Choroid plexus epithelial cell (primary cell): ENCODE measurements around the gene MOXD1.

Source experiments
- DNase-seq: peaks from one replicate; pipeline ENCODE4 v3.0.0-alpha.2; 2010; ENCODE audit warnings: low read depth
- H3K4me3 ChIP-seq: 2 replicates; pipeline ENCODE4 v1.5.1; 2011; ENCODE audit warnings: low read depth, mild to moderate bottlenecking, control low read depth, low read length, moderate library complexity
- CTCF ChIP-seq: conservative IDR thresholded peaks from 2 replicates; pipeline ENCODE4 v1.5.1; 2011; ENCODE audit warnings: low read depth, mild to moderate bottlenecking, control low read depth, inconsistent platforms, low read length, moderate library complexity

The MOXD1 gene

DNA sequence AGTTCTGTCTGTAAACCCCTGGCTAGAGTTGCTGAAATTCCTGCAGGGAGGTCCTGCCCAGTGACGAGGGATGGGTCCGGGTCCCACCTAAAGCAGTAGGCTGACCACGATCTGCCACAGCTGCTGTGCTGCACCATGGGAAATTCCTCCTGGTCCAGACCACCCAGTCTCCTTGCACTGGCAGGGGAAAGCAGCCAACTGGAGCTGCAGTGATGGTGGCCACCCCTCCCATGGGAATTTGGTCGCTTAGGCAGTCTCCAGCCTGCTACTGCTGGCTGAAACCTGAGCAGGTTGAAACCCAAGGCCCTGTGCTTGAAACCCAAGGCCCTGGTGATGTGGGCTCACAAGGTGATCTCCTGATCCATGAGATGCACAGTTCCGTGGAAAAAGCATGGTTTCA is 23.9 kb upstream of the MOXD1 start:
- no peak overlapping the region for H3K4me3 ChIP-seq
- no peak for DNase-seq
- no peak for TF ChIP-seq CTCF

DNA sequence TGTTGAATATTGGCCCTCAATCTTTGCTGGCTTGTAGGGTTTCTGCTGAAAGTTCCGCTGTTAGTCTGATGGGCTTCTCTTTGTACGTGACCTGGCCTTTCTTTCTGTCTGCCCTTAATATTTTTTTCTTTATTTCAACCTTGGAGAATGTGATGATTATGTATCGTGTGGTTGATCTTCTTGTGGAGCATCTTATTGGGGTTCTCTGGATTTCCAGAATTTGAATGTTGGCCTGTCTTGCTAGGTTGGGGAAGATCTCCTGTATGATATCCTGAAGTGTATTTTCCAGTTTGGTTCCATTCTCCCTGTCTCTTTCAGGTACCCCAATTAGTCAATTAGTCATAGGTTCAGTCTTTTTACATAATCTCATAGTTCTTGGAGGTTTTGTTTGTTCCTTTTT is 22.6 kb upstream of the MOXD1 start:
- DNase-seq: no peak
- TF ChIP-seq CTCF: no peak
- no peak overlapping the region for H3K4me3 ChIP-seq

GRCh38 chr6:132418235-132418965 is 17.1 kb upstream of the MOXD1 start:
- no peak for TF ChIP-seq CTCF

DNA sequence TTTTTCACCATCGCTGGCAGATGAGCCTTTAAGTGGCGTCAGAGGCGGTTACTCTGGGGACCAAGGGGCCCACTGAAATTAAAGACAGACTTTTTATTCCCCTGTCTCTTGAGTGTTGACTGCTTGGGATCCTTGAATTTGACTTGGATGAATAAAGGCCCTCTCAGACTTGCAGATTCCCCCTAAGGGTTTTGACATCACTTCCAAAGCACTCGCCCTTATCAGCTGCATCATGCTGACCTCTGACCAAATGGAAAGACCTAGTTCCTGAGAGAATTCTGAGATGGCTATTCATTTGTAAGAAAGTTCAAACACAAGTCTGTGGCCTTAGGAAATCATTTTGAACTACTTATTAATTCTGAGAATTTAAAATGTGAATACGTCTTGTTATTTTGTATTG is 13.5 kb upstream of the MOXD1 start:
- no peak for DNase-seq
- no peak overlapping the region for H3K4me3 ChIP-seq
- TF ChIP-seq CTCF: no peak

More at GRCh38 chr6:132418235-132418965, 17.1 kb upstream of the MOXD1 start:
- no peak overlapping the region for H3K4me3 ChIP-seq
- DNase-seq: no peak

DNA sequence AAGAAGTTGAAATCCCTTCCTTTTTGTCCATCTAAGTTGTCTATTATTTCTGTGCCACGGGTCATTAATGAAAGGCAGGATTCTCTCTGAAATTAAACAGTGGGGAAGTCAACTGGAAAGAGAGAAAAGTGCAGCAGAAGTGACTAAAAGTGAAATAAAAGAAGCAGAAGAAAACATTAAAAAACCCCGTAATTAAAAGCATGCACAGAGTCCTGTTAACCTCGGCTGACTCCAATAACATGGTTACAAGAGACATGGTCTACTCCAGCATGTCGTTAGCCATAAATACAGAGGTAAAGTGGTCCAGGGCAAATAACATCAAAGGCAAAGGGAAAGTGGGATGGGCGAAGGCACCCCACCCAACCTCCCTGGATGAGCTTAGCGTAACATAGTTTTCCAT is 13.0 kb upstream of the MOXD1 start:
- no peak for TF ChIP-seq CTCF
- no peak for DNase-seq
- H3K4me3 ChIP-seq: no peak overlapping the region

DNA sequence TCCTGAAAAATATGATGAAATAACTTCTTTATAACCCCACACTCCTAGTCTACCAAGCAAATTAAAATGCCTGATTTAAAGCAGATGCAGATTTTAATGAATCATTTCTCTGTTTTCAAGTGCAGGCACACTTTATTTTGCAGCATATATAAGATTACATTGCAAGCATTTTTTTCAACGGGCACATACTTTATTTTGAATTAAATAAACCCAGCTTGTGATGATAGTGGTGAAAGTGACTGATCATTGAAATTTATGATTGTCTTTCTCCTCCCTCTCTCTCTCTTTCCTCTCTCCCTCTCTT is 12.2 kb upstream of the MOXD1 start:
- DNase-seq: no peak
- H3K4me3 ChIP-seq: no peak overlapping the region
- no peak for TF ChIP-seq CTCF

DNA sequence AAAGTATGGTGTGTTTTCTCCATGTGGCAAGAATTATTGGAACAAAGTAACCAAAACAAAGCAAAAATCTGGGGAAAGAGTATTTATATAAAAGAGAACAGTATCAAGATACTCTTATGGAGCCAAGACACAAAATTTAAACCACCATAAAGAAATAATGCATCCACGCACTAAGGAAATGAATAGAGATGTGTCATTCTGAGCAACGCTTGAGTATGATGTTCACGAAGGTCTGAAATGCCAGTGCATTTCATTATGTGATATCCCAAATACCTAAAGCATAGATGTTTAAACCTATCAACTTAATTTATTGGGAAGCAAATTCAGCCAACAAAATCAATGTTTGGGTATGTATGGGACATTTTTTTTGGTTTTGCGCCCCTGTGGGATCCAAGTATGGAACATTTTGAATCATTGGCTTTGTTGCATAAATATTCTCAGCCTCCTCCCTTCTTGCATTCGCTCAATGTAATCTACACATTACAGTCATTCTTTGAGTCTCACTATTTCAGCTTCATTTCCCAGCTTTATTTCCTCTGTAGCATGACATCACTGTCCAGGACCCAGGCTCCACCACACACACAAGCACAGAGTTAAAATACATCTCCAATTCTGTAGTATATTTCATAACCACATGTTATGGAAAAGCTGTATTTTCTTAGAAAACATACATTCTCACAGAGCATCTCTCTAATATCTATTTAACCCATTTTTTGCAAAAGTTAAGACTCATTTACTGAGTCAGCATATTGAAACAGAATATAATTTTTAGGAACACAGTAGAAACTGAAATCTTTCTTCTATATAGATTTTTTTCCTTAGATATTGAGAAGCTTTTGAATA is 11.6 kb upstream of the MOXD1 start:
- TF ChIP-seq CTCF: no peak
- DNase-seq: peak; percentile 46
- H3K4me3 ChIP-seq: no peak overlapping the region
